HUDEP-2 (cell line): ENCODE data around the gene NPLOC4.
"Not testable (repeated sequence)": the region's sequence is repeated elsewhere in the genome, so short reads cannot be mapped to it uniquely, and the experiment has no call there.

Source experiments
- DNase-seq, 76 experiments: peaks; one replicate each; lab custom pipeline; 2025; ENCODE audit not compliant: unreplicated experiment in 76 of 76; lab: John Stamatoyannopoulos, UW

Gene NPLOC4

DNA sequence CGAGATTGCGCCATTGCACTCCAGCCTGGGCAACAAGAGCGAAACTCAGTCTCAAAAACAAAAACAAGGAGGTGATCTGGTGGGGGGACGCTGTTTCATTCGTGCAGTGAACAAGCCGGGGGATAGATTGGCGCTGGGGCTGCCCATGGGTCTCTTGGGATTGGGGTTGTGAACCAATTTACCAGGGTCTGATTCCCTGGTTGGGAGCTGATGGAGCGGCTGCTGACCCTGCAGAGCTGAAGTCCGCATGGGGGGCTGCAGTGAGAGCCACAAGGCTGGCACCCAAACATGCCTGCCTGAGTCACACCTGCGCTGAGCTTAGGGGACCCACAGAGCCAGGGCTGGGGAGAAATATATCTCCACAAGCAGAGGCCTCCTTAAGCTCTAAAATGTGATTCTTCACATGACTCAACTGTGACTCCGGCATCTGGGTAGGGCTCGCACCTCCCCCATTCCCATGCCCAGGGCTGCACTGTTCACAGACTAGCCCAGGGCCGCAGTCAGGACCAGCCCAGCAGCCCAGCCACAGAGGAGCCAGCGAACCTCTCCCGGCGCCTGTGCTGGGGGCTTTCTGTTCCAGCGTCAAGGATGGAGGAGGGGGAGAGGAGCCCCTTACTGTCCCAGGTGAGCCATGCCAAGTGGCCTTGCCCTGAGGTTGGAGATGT, 5.0 kb upstream of the NPLOC4 start:
- peak in 66 of 76 experiments; percentile 7 to 77 (median 52) for DNase-seq

DNA sequence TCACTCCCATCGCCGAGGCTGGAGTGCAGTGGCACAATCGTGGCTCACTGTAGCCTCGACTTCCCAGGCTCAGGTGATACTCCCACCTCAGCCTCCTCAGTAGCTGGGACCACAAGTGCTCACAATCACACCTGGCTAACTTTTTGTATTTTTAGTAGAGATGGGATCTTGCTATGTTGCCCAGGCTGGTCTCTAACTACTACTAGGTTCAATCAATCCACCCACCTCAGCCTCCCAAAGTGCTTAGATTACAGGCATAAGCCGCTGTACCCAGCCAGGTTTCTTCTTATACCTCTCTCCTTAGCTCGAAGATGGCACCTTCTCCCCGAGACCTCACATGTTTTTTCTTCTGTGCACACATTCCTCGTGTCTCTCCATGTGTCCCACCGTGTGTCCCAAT, 3.1 kb upstream of the NPLOC4 start:
- DNase-seq: no peak

DNA sequence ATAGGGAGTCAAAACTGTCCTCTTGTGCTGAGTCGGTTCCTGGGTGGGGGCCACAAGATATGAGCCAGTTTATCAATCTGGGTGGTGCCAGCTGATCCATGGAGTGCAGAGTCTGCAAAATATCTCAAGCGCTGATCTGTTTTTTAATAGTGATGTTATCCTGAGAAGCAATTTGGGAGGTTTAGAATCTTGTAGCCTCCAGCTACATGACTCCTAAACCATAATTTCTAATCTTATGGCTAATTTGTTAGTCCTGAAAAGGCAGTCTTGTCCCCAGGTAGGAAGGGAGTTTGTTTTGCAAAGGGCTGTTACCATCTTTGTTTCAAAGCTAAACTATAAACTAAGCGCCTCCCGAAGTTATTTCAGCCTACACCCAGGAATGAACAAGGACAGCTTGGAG, 1.8 kb upstream of the NPLOC4 start:
- peak in 19 of 76 experiments; percentile 6 to 51 (median 18) for DNase-seq

DNA sequence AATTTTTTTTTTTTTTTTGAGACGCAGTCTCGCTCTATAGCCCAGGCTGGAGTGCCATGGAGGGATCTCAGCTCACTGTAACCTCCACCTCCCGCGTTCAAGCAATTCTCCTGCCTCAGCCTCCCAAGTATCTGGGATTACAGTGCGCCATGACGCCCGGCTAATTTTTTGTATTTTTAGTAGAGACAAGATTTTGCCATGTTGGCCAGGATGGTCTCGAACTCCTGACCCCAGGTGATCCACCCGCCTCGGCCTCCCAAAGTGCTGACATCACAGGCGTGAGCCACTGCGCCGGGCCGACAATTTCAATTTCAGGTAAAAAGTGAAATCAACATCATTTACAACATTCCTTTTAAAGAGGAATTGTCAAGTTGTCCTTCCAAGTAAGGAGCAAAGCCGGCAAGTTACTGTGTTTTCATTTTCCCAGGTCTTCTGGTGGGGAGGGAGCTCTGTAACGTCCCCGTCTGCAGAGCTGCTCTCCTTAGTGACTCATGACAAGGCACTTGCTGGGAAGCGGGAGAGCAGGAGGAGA, 873 bp downstream of the NPLOC4 start:
- DNase-seq: peak in 4 of 76 experiments; percentile 4 to 16 (median 6)

DNA sequence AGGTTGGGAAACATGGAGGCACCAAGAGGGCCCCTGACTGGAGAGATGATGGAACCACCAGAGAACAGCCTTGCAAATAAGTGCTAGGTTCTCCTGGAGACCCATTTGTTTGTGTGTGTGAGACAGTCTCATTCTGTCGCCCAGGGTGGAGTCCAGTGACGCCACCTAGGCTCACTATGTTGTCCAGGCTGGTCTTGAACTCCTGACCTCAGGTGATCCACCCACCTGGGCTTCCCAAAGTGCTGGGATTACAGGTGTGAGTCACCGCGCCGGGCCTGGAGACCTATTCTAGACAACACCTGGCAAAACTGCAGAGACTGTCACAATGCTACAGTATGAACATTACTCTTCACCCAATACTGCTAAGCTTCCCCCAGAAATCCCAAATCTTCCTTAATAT, 1.5 kb downstream of the NPLOC4 start:
- no peak for DNase-seq

DNA sequence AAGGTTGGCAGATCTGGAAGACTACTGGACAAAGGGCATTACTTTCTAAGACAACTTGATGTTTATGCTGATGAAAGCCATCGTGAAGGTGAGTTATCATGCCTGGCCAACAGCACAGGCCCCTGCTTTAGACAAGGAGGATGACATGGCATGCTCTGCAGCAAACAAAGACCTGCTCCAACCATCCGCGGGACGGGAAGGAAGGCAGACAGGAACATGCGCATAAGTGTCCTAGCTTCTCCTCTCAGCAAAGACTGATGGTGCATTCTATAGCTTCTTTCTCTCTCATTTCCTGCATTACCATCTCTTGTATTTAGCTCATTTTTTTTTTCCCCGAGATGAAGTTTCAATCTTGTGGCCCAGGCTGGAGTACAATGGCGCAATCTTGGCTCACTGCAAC, 5.4 kb downstream of the NPLOC4 start:
- DNase-seq: no peak

DNA sequence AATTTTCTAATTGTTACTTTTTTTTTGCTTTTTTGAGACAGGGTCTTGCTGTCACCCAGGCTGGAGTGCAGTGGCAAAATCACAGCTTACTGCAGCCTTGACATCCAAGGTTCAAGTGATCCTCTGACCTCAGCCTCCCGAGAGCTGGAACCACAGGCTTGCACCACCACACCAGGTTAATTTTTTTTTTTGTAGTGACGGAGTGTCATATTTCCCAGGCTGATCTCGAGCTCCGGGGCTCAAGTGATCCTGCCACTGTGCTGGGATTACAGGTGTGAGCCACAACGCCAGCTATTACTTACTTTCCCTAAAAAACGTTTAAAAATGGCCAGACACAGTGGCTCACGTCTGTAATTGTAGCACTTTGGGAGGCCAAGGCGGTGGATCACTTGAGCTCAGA, 6.6 kb downstream of the NPLOC4 start:
- DNase-seq: no peak

DNA sequence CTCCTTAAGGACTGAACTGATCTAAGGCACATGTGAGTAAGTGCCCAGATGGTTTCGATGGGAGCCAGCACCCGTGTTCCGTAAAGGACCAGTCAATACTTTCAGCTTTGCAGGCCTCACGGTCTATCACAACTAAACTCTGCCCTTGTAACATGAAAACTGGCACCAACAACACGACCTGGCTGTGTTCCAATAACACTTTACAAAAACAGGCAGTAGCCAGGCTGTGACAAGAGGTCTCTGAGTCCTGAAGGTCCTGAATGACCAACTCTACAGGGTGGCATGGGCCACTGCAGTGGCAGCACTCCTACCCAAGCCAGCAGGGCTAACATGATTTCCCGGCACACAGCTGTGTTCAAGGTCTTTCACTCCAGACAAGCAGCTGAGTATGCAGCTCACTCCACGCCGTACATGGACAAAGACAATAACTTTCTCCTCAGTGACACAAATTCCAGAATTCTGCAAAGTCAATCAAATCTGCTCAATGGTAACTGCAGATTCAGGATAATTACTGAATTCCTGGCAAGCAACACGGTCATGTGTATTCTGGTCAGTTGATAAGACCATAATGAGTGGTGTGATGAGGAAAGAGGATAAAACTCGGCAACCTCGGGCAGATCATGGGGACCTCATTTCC, 15.3 kb downstream of the NPLOC4 start:
- peak in 1 of 76 experiments; percentile 2 for DNase-seq

DNA sequence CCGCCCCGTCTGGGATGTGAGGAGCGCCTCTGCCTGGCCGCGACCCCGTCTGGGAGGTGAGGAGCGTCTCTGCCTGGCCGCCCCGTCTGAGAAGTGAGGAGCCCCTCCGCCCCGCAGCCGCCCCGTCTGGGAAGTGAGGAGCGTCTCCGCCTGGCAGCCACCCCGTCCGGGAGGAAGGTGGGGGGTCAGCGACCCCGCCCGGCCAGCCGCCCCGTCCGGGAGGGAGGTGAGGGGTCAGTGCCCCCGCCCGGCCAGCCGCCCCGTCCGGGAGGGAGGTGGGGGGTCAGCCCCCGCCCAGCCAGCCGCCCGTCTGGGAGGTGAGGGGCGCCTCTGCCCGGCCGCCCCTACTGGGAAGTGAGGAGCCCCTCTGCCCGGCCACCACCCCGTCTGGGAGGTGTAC, 18.6 kb downstream of the NPLOC4 start:
- DNase-seq: not testable (repeated sequence)

DNA sequence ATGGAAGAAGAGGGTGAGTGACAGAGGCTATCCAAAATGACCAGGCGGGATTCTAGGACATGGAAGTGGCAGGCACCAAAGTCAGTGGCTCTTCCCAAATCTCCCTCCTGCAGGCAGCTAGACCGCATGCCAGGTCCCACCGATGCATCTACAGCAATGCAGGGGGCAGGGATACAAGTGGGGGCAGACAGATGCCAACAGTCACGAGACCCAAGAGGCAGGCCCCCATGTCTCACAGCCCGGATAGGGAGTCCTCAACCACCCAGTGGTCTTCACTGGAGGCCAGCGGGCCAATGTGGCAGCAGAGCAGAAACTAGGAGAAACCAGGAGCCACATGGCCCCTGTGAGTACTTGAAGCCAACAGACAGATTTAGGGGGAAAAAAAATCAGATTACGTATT, 20.0 kb downstream of the NPLOC4 start:
- no peak for DNase-seq

DNA sequence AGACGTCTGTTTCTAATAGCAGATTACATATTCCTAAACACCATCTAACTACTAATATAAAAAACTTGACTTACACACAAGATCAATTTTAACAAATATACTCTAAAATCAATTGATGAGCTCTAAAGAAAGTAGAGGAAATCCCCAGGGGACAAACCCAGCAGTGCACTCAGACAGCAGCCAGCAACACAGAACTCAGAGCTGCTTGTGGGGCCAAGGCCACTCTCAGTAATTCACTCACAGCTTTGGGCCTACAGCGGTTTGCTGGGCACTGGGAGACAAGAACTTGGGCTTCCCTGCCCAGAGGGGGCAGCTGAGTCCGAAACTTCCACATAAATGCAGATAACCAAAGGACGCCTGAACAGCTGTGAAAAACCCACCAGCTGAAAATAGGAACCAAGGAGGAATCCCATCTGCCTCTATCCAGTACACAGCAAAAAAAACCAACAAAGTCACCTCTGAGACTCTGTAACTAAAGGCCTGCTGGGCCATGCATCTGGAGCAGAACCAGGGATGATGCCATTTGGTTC, 21.4 kb downstream of the NPLOC4 start:
- no peak for DNase-seq

DNA sequence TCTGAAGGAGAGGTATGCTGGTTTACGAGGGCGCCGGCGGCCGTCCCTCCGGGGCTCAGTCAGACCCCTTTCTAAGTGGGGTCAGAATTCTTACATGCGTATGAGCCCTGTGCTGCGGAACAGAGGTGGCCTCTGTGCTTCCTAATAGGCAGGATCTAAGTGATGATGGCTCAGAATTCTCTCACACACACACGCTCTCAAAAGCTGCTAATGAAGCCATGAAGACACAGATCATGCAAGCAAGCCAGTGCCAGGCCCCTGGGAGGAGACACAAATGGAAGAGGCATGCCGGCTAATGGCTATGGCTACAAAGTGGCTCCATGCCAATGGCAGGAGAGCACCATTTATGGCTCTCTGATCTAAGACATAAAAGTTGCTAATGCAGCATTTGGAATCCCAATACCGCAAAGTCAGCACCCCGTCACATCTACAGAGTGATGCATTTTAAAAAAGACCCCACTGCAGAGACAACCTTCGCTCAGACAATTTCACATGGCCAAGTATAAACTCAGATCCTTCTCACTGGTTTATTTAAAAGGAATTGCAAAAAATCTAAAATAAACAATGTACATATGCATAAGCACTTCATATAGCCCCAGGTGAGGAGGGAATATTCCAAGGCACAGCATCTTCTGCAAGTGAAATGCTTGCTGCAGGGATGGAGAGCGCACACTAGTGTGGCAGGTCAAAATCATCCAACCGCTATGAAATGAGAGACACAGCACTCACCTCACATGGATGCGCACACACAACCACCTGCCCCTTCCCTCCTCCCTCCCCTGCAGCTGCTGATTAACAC, 24.5 kb downstream of the NPLOC4 start:
- no peak for DNase-seq

DNA sequence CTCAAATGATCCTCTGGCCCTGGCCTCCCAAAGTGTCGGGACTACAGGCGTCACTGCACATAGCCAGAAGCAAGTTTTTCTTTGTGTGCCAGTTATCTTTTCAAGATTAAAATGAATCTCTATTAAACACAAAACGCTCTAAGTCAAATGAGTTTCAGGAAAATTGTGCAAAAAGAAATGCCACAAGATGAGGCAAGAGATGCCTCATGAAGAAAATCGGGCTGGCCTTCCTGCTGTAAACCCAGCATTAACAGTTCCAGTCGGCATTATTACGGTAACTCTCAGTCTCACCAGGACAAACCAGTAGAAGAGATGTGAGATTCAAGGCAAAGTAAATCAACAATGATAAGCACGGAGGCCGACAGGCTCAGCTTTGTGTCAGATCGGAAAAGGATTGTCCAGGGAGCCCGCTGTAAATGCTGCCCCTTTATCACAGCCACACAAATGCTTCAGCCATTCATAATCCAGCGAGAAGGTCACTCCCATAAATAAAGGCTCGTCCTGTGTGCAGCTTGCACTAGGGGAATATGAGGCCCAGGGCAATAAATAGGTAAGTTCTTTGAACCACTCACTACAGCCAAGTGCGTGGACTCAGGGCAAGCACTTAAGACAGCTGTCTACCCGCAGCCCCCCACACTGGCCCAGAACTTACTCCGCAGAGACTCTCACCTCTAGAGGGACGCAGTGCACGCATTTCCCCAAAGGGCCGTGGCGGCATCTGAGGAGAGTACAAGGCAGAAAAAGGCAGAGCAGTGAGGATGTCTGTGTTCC, 27.2 kb downstream of the NPLOC4 start:
- DNase-seq: no peak

DNA sequence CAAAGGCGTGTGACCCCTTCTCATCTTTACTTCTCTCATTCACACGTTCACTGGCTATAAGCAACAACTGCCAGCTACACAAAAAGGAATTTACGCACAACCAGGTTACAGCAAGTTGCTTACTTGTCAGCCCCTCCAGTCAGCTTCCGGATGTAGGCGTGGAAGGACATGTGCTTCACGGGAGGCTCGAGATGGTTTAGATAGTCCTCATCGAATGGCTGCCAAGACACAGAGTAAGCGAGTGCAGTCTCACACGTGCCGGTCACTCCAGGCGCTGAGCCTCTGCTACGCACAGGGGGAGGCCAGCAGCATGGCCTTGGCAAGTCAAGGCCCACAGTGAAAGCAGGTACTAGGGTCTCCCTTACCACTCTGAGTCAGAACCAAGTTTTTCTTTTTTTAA, 28.3 kb downstream of the NPLOC4 start:
- DNase-seq: peak in 3 of 76 experiments; percentile 3 to 24 (median 5)

DNA sequence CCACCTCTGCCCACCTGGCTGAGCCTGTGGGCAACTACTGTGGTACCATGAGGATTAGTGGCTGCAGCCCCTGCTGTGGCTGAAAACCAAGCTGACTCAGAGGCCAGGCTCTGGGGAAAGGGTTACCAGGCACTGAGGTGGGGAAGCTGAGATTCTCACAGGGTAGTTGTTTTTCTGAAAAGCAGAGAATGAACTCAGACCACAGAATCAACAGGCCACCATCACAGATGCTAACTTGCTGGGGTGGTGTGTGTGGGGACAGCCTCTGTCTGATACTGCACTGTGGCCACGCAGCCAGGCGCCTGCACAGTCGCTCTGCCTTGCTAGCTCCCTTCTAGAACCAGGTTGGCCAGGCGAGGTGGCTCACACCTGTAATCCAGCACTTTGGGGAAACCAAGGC, 28.8 kb downstream of the NPLOC4 start:
- DNase-seq: no peak

DNA sequence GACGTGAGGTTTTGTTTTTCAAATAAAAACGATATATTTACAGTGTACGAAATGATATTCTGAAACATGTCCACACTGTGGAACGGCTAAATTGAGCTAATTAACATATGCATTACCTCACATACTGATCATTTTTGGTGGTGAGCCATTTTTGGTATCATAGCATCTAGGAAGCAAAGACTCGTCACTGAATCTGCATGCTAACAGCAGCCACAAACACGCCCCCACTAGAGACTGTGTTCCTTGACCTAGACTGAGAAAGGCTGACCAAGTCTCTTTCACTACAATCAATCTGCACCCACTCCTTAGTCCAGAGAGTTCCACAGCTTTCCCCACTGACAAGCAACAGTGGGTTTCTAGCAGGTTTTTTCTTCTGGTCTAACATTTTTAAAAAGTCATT, 29.5 kb downstream of the NPLOC4 start:
- no peak for DNase-seq

DNA sequence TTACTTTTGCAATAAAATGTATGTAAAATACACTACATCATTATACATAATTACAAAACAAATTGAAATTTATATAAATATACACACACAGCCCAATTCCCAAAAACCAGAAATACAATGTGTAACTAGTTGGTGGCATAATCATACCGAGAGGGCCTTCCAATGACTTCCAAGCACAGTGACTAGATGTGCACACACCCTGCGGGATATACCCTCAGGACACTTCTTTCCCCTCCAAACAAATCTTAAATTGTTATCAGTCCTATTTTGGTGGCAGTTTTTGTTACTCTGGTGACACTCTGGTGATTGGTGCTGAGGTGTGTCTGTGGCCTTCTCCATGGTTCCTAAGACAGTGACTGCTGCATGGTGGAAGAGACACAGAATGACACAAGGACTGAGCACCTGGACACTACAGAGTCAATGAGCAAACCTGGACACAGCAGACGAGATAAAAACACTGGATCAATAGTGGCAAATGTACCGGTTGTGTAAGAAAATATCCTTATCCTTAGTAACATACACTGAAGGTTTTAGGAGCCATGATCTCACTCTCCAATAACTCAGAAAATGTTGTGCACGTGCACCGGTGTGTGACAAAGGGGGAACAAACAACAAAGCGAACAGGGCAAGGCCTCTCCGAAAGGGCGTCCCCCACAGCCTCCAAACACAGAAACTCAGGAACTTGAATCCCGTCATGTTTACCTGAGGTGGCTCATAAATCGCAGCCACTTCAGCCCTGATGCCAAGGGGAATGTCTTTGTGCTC, 32.9 kb downstream of the NPLOC4 start:
- DNase-seq: no peak

DNA sequence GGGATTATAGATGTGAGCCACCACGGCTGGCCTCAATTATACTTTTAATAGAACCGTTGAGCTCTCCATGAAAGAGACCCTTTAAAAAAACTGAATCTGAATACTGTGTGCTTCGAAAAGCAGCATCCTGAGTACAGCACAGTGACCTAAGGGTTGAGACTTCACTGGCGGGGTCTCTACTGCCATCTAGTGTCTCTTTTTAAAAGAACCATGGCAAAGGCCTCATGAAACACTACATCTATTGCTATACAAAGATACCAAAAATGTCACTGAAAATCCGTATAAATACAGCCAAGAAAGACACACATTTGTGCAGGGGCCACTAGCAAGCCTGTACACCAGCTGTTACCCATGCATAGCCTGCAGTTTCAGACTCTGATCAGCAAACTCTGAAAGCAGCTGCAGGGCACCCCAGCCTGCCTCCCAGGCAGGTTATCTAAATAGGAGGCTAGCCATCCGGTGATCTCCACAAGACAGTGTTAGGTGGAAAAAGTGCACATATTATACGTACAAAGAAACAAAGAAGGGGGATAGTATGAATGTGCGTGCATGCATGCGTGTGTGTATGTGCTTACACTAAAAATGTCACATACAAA, 35.3 kb downstream of the NPLOC4 start:
- peak in 33 of 76 experiments; percentile 6 to 65 (median 31) for DNase-seq

DNA sequence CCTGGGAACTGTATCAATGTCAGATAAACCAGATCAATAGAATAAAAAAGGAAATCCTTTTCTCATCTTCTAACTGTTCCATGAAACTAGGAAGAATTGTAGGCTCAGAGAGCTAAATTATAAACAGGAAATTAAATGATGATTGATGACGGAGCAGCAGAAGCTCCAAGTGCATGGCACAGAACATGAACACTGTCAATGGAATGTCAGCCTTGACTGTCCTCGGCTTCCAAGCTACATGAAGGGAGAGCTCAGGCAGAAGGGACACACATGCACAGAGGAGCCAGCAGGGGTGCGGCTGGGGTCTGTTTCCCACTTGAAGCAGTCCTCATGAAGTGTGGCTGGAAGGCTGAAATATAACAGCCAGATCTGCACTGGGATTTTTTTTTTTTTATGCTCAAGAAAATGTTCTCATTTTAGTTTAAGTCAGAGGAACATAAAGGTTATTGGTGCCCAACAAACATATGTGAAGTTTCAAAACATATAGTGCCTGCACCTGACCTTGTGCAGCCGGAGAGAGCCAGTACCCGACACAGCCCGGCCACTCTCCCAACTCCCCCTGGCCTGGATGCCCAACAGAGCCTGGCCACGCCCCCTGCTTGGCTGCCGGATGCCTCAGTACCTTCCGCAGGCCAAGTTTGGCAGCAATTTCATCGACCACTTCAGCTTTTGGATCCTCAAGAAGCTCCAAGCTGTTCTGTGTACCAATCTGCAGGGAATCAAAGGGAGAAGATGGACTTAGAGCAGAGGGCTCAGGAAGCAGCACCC, 37.0 kb downstream of the NPLOC4 start:
- DNase-seq: no peak
